Gastroesophageal sphincter (tissue), 3 donors: ENCODE data around the gene ARHGEF7.

Source experiments
- POLR2A ChIP-seq, 2 donors: fragments of 450-650 bp; IDR thresholded peaks; one replicate each; pipeline ENCODE4 v1.6.1; 2017; ENCODE audit warnings: antibody characterized with exemption in 2 of 2, mild to moderate bottlenecking in 2 of 2, moderate library complexity in 1 of 2
- TF ChIP-seq, protein P1 (sequence below), 4 experiments: fragments of 200-600 bp in 2 of 4; fragments of 450-650 bp in 2 of 4; sonication (generic) in 1 of 4; IDR thresholded peaks; one replicate each; pipeline ENCODE4 v1.5.1; 2017 to 2019; ENCODE audit warnings: antibody characterized with exemption in 4 of 4, mild to moderate bottlenecking in 2 of 4, moderate library complexity in 2 of 4

DNA sequence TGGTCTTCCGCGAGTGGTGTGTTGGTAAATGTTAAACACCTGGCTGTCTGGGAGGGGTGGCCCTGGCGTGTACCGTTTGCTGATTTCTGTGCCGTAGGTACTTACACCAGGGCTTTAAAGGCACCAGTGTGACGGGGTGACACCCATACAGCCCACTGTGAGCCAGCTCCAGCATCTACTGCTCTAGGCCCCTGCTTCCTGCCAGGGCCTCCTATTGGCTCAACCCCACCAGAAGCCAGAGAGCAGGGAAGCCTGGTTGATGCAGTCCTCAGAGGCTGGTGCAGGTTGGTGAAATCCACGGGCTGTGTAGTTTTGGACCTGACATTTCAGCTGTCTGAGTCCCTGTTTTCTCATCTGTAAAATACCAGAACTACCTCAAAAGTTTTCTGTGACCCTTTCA, 30.4 kb downstream of the ARHGEF7 start:
- TF ChIP-seq, protein P1, sequence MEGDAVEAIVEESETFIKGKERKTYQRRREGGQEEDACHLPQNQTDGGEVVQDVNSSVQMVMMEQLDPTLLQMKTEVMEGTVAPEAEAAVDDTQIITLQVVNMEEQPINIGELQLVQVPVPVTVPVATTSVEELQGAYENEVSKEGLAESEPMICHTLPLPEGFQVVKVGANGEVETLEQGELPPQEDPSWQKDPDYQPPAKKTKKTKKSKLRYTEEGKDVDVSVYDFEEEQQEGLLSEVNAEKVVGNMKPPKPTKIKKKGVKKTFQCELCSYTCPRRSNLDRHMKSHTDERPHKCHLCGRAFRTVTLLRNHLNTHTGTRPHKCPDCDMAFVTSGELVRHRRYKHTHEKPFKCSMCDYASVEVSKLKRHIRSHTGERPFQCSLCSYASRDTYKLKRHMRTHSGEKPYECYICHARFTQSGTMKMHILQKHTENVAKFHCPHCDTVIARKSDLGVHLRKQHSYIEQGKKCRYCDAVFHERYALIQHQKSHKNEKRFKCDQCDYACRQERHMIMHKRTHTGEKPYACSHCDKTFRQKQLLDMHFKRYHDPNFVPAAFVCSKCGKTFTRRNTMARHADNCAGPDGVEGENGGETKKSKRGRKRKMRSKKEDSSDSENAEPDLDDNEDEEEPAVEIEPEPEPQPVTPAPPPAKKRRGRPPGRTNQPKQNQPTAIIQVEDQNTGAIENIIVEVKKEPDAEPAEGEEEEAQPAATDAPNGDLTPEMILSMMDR (IDR thresholded peaks at IDR 0.05) = no peak
- no peak for TF ChIP-seq POLR2A (IDR thresholded peaks at IDR 0.05)
